H9 (cell line): ENCODE measurements around the gene DUSP1. TPM values are rescaled to one million over a fixed set of nuclear protein-coding genes. Genes with fewer than 3 reads are reported as not detected.
"Not testable (repeated sequence)": the region's sequence is repeated elsewhere in the genome, so short reads cannot be mapped to it uniquely, and the experiment has no call there.

Source experiments
- DNase-seq: peaks from one replicate; pipeline ENCODE4 v3.0.0-alpha.2; 2017
- H2AFZ ChIP-seq: one replicate; pipeline ENCODE4 v1.6.1; 2013; ENCODE audit warnings: mild to moderate bottlenecking, low read length, control low read depth, moderate library complexity
- H2AK5ac ChIP-seq: 2 replicates; pipeline ENCODE4 v1.6.1; 2013; ENCODE audit warnings: low read length, control low read depth, mixed read lengths; ENCODE audit not compliant: insufficient read length
- H2BK120ac ChIP-seq: one replicate; pipeline ENCODE4 v1.6.1; 2013; ENCODE audit warnings: low read depth, mild to moderate bottlenecking, low read length, control low read depth, inconsistent platforms; ENCODE audit not compliant: poor library complexity, severe bottlenecking
- H2BK12ac ChIP-seq: 2 replicates; pipeline ENCODE4 v1.6.1; 2013; ENCODE audit warnings: low read length, control low read depth, mixed read lengths, low read depth; ENCODE audit not compliant: insufficient read length
- H2BK15ac ChIP-seq: 2 replicates; pipeline ENCODE4 v1.6.1; 2013; ENCODE audit warnings: low read depth, low read length, control low read depth
- H2BK20ac ChIP-seq: one replicate; pipeline ENCODE4 v1.6.1; 2013; ENCODE audit warnings: low read depth, mild to moderate bottlenecking, low read length, control low read depth, inconsistent platforms; ENCODE audit not compliant: poor library complexity, severe bottlenecking
- H2BK5ac ChIP-seq: 2 replicates; pipeline ENCODE4 v1.6.1; 2013; ENCODE audit warnings: low read length, control low read depth, mixed read lengths; ENCODE audit not compliant: insufficient read length
- H3K14ac ChIP-seq: 2 replicates; pipeline ENCODE4 v1.6.1; 2013; ENCODE audit warnings: low read length, control low read depth; ENCODE audit not compliant: insufficient read depth
- H3K18ac ChIP-seq: 2 replicates; pipeline ENCODE4 v1.6.1; 2013; ENCODE audit warnings: low read depth, mild to moderate bottlenecking, mixed read lengths, low read length, control low read depth; ENCODE audit not compliant: insufficient read length
- H3K23ac ChIP-seq: 2 replicates; pipeline ENCODE4 v1.6.1; 2013; ENCODE audit warnings: low read length, control low read depth, mixed read lengths, low read depth; ENCODE audit not compliant: insufficient read length
- H3K23me2 ChIP-seq: 2 replicates; pipeline ENCODE4 v1.6.1; 2013; ENCODE audit warnings: low read depth, mild to moderate bottlenecking, mixed read lengths, low read length, control low read depth; ENCODE audit not compliant: insufficient read length, poor library complexity, severe bottlenecking
- H3K27ac ChIP-seq: 2 replicates; pipeline ENCODE4 v1.5.1; 2013; ENCODE audit warnings: low read length, control low read depth, mixed read lengths, low read depth; ENCODE audit not compliant: insufficient read length
- H3K27me3 ChIP-seq: 2 replicates; pipeline ENCODE4 v1.6.1; 2013; ENCODE audit warnings: low read length, control low read depth, inconsistent platforms; ENCODE audit not compliant: insufficient read depth
- H3K4ac ChIP-seq: 2 replicates; pipeline ENCODE4 v1.6.1; 2013; ENCODE audit warnings: low read depth, mild to moderate bottlenecking, control low read depth, inconsistent platforms, low read length, moderate library complexity
- H3K4me1 ChIP-seq: 2 replicates; pipeline ENCODE4 v1.6.1; 2013; ENCODE audit warnings: low read length, control low read depth, inconsistent platforms; ENCODE audit not compliant: insufficient read depth
- H3K4me2 ChIP-seq: 2 replicates; pipeline ENCODE4 v1.6.1; 2013; ENCODE audit warnings: low read length, control low read depth, mixed read lengths; ENCODE audit not compliant: insufficient read length, insufficient read depth
- H3K56ac ChIP-seq: 2 replicates; pipeline ENCODE4 v1.6.1; 2013; ENCODE audit warnings: low read depth, mild to moderate bottlenecking, mixed read lengths, low read length, control low read depth; ENCODE audit not compliant: insufficient read length
- H3K79me1 ChIP-seq: 2 replicates; pipeline ENCODE4 v1.6.1; 2013; ENCODE audit warnings: low read depth, mild to moderate bottlenecking, moderate library complexity, low read length, control low read depth, inconsistent platforms; ENCODE audit not compliant: insufficient read depth, poor library complexity, severe bottlenecking
- H3K79me2 ChIP-seq: 2 replicates; pipeline ENCODE4 v1.6.1; 2013; ENCODE audit warnings: low read length, control low read depth, inconsistent platforms; ENCODE audit not compliant: insufficient read depth
- H3K9ac ChIP-seq: 2 replicates; pipeline ENCODE4 v1.6.1; 2013; ENCODE audit warnings: low read length, control low read depth, mixed read lengths; ENCODE audit not compliant: insufficient read length; ENCODE audit errors: extremely low read depth
- H3K9me3 ChIP-seq: one replicate; pipeline ENCODE4 v1.6.1; 2013; ENCODE audit warnings: low read depth, low read length, inconsistent platforms; ENCODE audit not compliant: control insufficient read depth
- H3T11ph ChIP-seq: one replicate; pipeline ENCODE4 v1.6.1; 2013; ENCODE audit warnings: mild to moderate bottlenecking, low read length, control low read depth, inconsistent platforms
- H4K20me1 ChIP-seq: one replicate; pipeline ENCODE4 v1.6.1; 2013; ENCODE audit not compliant: control insufficient read depth, insufficient read length, insufficient read depth
- H4K5ac ChIP-seq: 2 replicates; pipeline ENCODE4 v1.6.1; 2013; ENCODE audit warnings: low read depth, mild to moderate bottlenecking, mixed read lengths, low read length, control low read depth; ENCODE audit not compliant: insufficient read length
- H4K8ac ChIP-seq: replicated peaks from 2 replicates; pipeline ENCODE4 v1.6.1; 2013; ENCODE audit warnings: low read length, control low read depth, mixed read lengths, low read depth; ENCODE audit not compliant: insufficient read length
- H4K91ac ChIP-seq: 2 replicates; pipeline ENCODE4 v1.6.1; 2013; ENCODE audit warnings: low read depth, mild to moderate bottlenecking, moderate library complexity, mixed read lengths, low read length, control low read depth; ENCODE audit not compliant: insufficient read length
- H3K27ac Mint-ChIP-seq, 3 experiments: 2 replicates in 2 of 3; 3 replicates in 1 of 3; pipeline ENCODE4 v1.8.0; 2020 to 2021; ENCODE audit warnings: mixed read lengths in 3 of 3, mild to moderate bottlenecking in 1 of 3, moderate library complexity in 1 of 3
- H3K27me3 Mint-ChIP-seq: 2 replicates; pipeline ENCODE4 v1.8.0; 2021; ENCODE audit warnings: low read depth, mild to moderate bottlenecking, moderate library complexity, mixed read lengths
- H3K36me3 Mint-ChIP-seq, 3 experiments: 2 replicates in 2 of 3; 3 replicates in 1 of 3; pipeline ENCODE4 v1.8.0; 2020 to 2021; ENCODE audit warnings: low read depth in 3 of 3, mixed read lengths in 3 of 3; ENCODE audit not compliant: insufficient read depth in 1 of 3
- H3K4me1 Mint-ChIP-seq, 2 experiments: 2 replicates each; pipeline ENCODE4 v1.8.0; 2020; ENCODE audit warnings: mixed read lengths in 2 of 2
- H3K4me3 Mint-ChIP-seq, 2 experiments: 2 replicates in 1 of 2; 3 replicates in 1 of 2; pipeline ENCODE4 v1.8.0; 2020 to 2021; ENCODE audit warnings: mild to moderate bottlenecking in 2 of 2, mixed read lengths in 2 of 2, moderate library complexity in 1 of 2
- H3K9me3 Mint-ChIP-seq, 2 experiments: 2 replicates in 1 of 2; 3 replicates in 1 of 2; pipeline ENCODE4 v1.8.0; 2020; ENCODE audit warnings: mild to moderate bottlenecking in 2 of 2, mixed read lengths in 2 of 2, moderate library complexity in 1 of 2
- CTCF ChIP-seq: fragments of 200-600 bp; sonication (generic); conservative IDR thresholded peaks from 3 replicates; pipeline ENCODE4 v1.8.0; 2021; ENCODE audit warnings: antibody characterized with exemption, mild to moderate bottlenecking
- WGBS: extraction: QIAGEN DNeasy Blood & Tissue Kit; methylation state at CpG from one replicate; pipeline ENCODE4 v1.1.7; 2013; ENCODE audit warnings: missing lambda C conversion rate, low lambda C conversion rate, mixed read lengths; ENCODE audit not compliant: insufficient read length; ENCODE audit errors: extremely low coverage; 5-methylcytosine and 5-hydroxymethylcytosine counted together
- total RNA-seq: library from RNA; stranded (reverse); gene quantifications from 2 replicates; pipeline ENCODE4 v1.2.1, GENCODE V29; 2021

DUSP1 gene
- total RNA-seq, 1 experiment from 2014 or later, result 10.9 TPM

- no peak overlapping the region for H4K8ac ChIP-seq
- H2BK12ac ChIP-seq, result no peak overlapping the region
- WGBS, result no CpG with 5 or more reads among the region's 7 CpGs
- no peaks in the 10 kb centered on the region for H4K20me1 ChIP-seq
- no peaks in the 10 kb centered on the region for H3K27me3 ChIP-seq
- no peak overlapping the region for H4K91ac ChIP-seq
- Mint-ChIP-seq H3K4me3 (no peak overlapping the region), H3K27me3 (peaks cover 10% of the 10 kb centered on the region), H3K27ac (no peak overlapping the region), H3K36me3 (no peaks in the 10 kb centered on the region), H3K9me3 (no peaks in the 10 kb centered on the region; a peak in 1 of 5 replicates), H3K4me1 (peaks cover 2 to 15% of the 10 kb centered on the region in 2 experiments; a peak in 3 of 4 replicates)
- H3K9ac ChIP-seq, result no peak overlapping the region
- no peak overlapping the region for H3K14ac ChIP-seq
- H3K79me1 ChIP-seq, result no peaks in the 10 kb centered on the region
- no peak overlapping the region for H3K4me2 ChIP-seq
- H2AK5ac ChIP-seq, result no peak overlapping the region
- H3K23me2 ChIP-seq, result no peaks in the 10 kb centered on the region
- H3T11ph ChIP-seq, result no peak overlapping the region
- no peak overlapping the region for H3K23ac ChIP-seq
- no peak overlapping the region for H4K5ac ChIP-seq
- no peak overlapping the region for H3K27ac ChIP-seq
- no peak overlapping the region for H3K18ac ChIP-seq
- no peak overlapping the region for H2BK20ac ChIP-seq
- H3K9me3 ChIP-seq, result no peaks in the 10 kb centered on the region
- no peak for TF ChIP-seq CTCF
- H2AFZ ChIP-seq, result no peak overlapping the region
- H3K79me2 ChIP-seq, result no peaks in the 10 kb centered on the region
- no peak overlapping the region for H2BK120ac ChIP-seq
- H2BK15ac ChIP-seq, result no peak overlapping the region
- no peak overlapping the region for H2BK5ac ChIP-seq
- no peak overlapping the region for H3K56ac ChIP-seq
- H3K4ac ChIP-seq, result no peak overlapping the region
- H3K4me1 ChIP-seq, result no peaks in the 10 kb centered on the region
- peak; percentile 12 for DNase-seq
Measured at GRCh38 chr5:172785429-172786088, 14.6 kb upstream of the DUSP1 start.

- not testable (repeated sequence) for H3T11ph ChIP-seq, H3K4me1 ChIP-seq, H3K23ac ChIP-seq, H3K79me1 ChIP-seq, H3K79me2 ChIP-seq, H3K18ac ChIP-seq, H4K20me1 ChIP-seq, H3K14ac ChIP-seq, H3K23me2 ChIP-seq, H4K8ac ChIP-seq, H3K27ac Mint-ChIP-seq, H3K9me3 ChIP-seq, H2AK5ac ChIP-seq, DNase-seq, H4K91ac ChIP-seq, H2BK5ac ChIP-seq, H3K27me3 Mint-ChIP-seq, H3K4me2 ChIP-seq, H2BK120ac ChIP-seq, H3K4me1 Mint-ChIP-seq, H3K9ac ChIP-seq, H3K4ac ChIP-seq, H3K4me3 Mint-ChIP-seq, H4K5ac ChIP-seq, H3K36me3 Mint-ChIP-seq, H2AFZ ChIP-seq, H3K27ac ChIP-seq, H3K56ac ChIP-seq, H3K27me3 ChIP-seq, H2BK20ac ChIP-seq, H2BK15ac ChIP-seq, H3K9me3 Mint-ChIP-seq, H2BK12ac ChIP-seq
- no CpG with 5 or more reads among the region's 4 CpGs for WGBS
Measured at GRCh38 chr5:172784162-172784561, 13.2 kb upstream of the DUSP1 start.
